Measurements from ENCODE around the gene CTIF.

- TF ChIP-seq EZH2 (IDR thresholded peaks at IDR 0.05; ENCODE audit: borderline replicate concordance, insufficient read depth, low read length, poor library complexity, severe bottlenecking) (no peak), CTCF (IDR thresholded peaks at IDR 0.05; ENCODE audit: poor library complexity, severe bottlenecking) (no peak), RAD21 (conservative IDR thresholded peaks at IDR 0.05) (no peak), REST (IDR thresholded peaks at IDR 0.05; ENCODE audit: borderline replicate concordance) (no peak), SMC3 (conservative IDR thresholded peaks at IDR 0.05; ENCODE audit: poor library complexity) (no peak), EP300 (conservative IDR thresholded peaks at IDR 0.05; ENCODE audit: poor library complexity, severe bottlenecking) (no peak), TAF1 (IDR thresholded peaks at IDR 0.05; ENCODE audit: low read depth) (no peak)
Measured at GRCh38 chr18:48595703-48596218, 56.9 kb downstream of the CTIF start.

Data from neural cell (in vitro differentiated cells).